ENCODE data around the gene CD300LF.

- TF ChIP-seq CTCF (IDR thresholded peaks at IDR 0.05 in 4 of 5, conservative IDR thresholded peaks at IDR 0.05 in 1 of 5), result no peak
- TF ChIP-seq POLR2A (IDR thresholded peaks at IDR 0.05), result no peak
Observed at GRCh38 chr17:74752822-74753401, 40.2 kb upstream of the CD300LF start.

All from gastrocnemius medialis (tissue), 4 donors.